Natural killer cell (primary cell): ENCODE measurements around the gene CREB3. TPM values are rescaled to one million over a fixed set of nuclear protein-coding genes. Genes with fewer than 3 reads are reported as not detected.

Source experiments
- ATAC-seq, 3 donors: fragments of 150-1000 bp in 2 of 3; fragments of 200-7000 bp in 1 of 3; cut with Tn5 transposase; 1 replicate in 1 of 3; 2 replicates in 2 of 3; pipeline ENCODE4 v1.10.0; 2021; ENCODE audit warnings: mild to moderate bottlenecking in 2 of 3, moderate library complexity in 2 of 3
- DNase-seq, 2 donors: peaks; one replicate each; pipeline versions ENCODE4 v3.0.0 to v3.0.0-alpha.2; 2013 to 2021; ENCODE audit warnings: mixed read lengths in 1 of 2
- H3K27ac ChIP-seq: one replicate; pipeline ENCODE4 v1.5.1; 2013; ENCODE audit warnings: mild to moderate bottlenecking, low read length
- H3K27me3 ChIP-seq: one replicate; pipeline ENCODE4 v1.6.1; 2013; ENCODE audit warnings: low read length; ENCODE audit not compliant: control insufficient read depth, insufficient read depth
- H3K36me3 ChIP-seq: one replicate; pipeline ENCODE4 v1.6.1; 2013; ENCODE audit warnings: low read length; ENCODE audit not compliant: control insufficient read depth, insufficient read depth
- H3K4me1 ChIP-seq: one replicate; pipeline ENCODE4 v1.6.1; 2013; ENCODE audit warnings: low read length; ENCODE audit not compliant: control insufficient read depth, insufficient read depth
- H3K4me3 ChIP-seq: one replicate; pipeline ENCODE4 v1.5.1; 2013; ENCODE audit warnings: low read length
- H3K9me3 ChIP-seq: one replicate; pipeline ENCODE4 v1.6.1; 2013; ENCODE audit warnings: low read length; ENCODE audit not compliant: control insufficient read depth, insufficient read depth
- H3K27ac Mint-ChIP-seq, 2 donors: one replicate each; pipeline ENCODE4 v1.8.0; 2022; ENCODE audit warnings: mild to moderate bottlenecking in 2 of 2, mixed read lengths in 2 of 2, moderate library complexity in 1 of 2
- H3K27me3 Mint-ChIP-seq, 2 donors: one replicate each; pipeline ENCODE4 v1.8.0; 2022; ENCODE audit warnings: low read depth in 2 of 2, mixed read lengths in 2 of 2
- H3K36me3 Mint-ChIP-seq: one replicate; pipeline ENCODE4 v1.8.0; 2022; ENCODE audit warnings: mixed read lengths
- H3K4me1 Mint-ChIP-seq, 2 donors: one replicate each; pipeline ENCODE4 v1.8.0; 2022; ENCODE audit warnings: mixed read lengths in 2 of 2
- H3K4me3 Mint-ChIP-seq: one replicate; pipeline ENCODE4 v1.8.0; 2022; ENCODE audit warnings: mild to moderate bottlenecking, moderate library complexity, mixed read lengths
- H3K9me3 Mint-ChIP-seq, 2 donors: one replicate each; pipeline ENCODE4 v1.8.0; 2022; ENCODE audit warnings: mixed read lengths in 2 of 2
- CTCF ChIP-seq: fragments of 200-600 bp; IDR thresholded peaks from one replicate; pipeline ENCODE4 v1.8.0; 2022; ENCODE audit warnings: antibody characterized with exemption
- WGBS: methylation state at CpG from one replicate; pipeline ENCODE4 v1.1.7; 2013; ENCODE audit warnings: missing lambda C conversion rate; ENCODE audit not compliant: insufficient coverage; 5-methylcytosine and 5-hydroxymethylcytosine counted together
- intact Hi-C: fragments of 100-400 bp; cut with micrococcal nuclease; formaldehyde crosslinking; loops from one replicate; pipeline ENCODE4 v1.14.2; 2022
- total RNA-seq, 4 donors: library from RNA; stranded (reverse); fragments of 120-200 nt in 1 of 4; gene quantifications; one replicate each; pipeline versions ENCODE4 v1.2.3 to v1.2.4, GENCODE V29; 2013 to 2022

Gene CREB3
- total RNA-seq, 3 donors from 2014 or later (not counting 1 experiment from before 2014, with no cell fraction given): 15.7 to 19.7 (median 18.8) TPM

DNA sequence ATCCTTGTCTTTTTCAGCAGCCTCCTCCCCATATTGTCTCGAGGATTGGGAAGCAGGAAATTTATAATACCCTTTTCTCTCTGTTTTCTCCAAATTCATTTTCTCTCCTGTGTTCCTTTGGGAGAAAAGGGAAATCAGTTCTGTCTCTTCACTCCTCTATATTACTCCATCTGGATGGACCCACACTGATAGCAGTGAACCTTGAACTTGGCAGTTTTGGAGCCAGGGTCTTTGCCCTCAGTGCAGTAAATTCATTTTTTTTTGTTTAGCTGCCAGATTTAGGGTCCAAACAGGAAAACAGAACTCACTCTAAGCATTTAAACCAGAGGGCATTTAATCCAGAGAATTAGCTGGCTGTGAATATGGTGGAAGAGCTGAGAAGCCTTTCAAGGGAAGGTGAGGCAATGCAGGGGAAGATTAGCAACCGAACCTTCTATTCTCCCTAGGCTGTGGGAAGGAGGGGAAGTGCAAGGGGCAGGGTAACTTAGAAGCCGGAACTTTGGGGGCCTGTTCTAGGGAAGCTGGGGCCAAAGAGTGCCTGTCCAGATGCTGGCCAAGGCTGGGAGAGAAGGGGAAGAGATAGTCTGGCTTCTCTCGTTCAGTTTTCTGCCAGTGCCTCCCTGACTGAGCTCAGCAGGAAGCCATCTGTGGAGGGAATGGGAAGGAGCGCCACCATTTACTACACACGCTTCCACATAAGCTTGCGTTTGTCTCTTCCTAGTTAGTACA lies 42.6 kb downstream of the CREB3 start:
- no peak overlapping the region for H3K27ac Mint-ChIP-seq
- 38% methylated on average over 3 of the region's 7 CpGs for WGBS
- H3K27me3 ChIP-seq: no peaks in the 10 kb centered on the region
- H3K27ac ChIP-seq: no peak overlapping the region
- no peaks in the 10 kb centered on the region for H3K36me3 ChIP-seq
- no peak overlapping the region for H3K4me3 ChIP-seq
- no peaks in the 10 kb centered on the region for H3K36me3 Mint-ChIP-seq
- H3K9me3 Mint-ChIP-seq: no peaks in the 10 kb centered on the region
- no peaks in the 10 kb centered on the region for H3K4me1 ChIP-seq
- H3K4me1 Mint-ChIP-seq: peaks cover 0 to 4% of the 10 kb centered on the region in 2 donors
- no peaks in the 10 kb centered on the region for H3K9me3 ChIP-seq
- no peak for ATAC-seq
- no peak overlapping the region for H3K4me3 Mint-ChIP-seq
- no peak for DNase-seq
- intact Hi-C loops: no loop called here
- no peak for TF ChIP-seq CTCF
- no peaks in the 10 kb centered on the region for H3K27me3 Mint-ChIP-seq

GRCh38 chr9:35776018-35776417 lies 43.6 kb downstream of the CREB3 start:
- no peak overlapping the region for H3K27ac ChIP-seq
- no peaks in the 10 kb centered on the region for H3K36me3 ChIP-seq
- TF ChIP-seq CTCF: no peak
- no peak overlapping the region for H3K27ac Mint-ChIP-seq
- intact Hi-C loops: no loop called here
- ATAC-seq: no peak
- H3K4me3 Mint-ChIP-seq: no peak overlapping the region
- 70% methylated on average over 4 of the region's 4 CpGs for WGBS
- no peaks in the 10 kb centered on the region for H3K4me1 ChIP-seq
- H3K4me3 ChIP-seq: no peak overlapping the region
- no peaks in the 10 kb centered on the region for H3K27me3 Mint-ChIP-seq
- H3K36me3 Mint-ChIP-seq: no peaks in the 10 kb centered on the region
- H3K9me3 ChIP-seq: no peaks in the 10 kb centered on the region
- H3K27me3 ChIP-seq: no peaks in the 10 kb centered on the region
- no peaks in the 10 kb centered on the region for H3K9me3 Mint-ChIP-seq
- H3K4me1 Mint-ChIP-seq: peaks cover 0 to 4% of the 10 kb centered on the region in 2 donors
- DNase-seq: no peak

GRCh38 chr9:35778496-35778895 lies 46.0 kb downstream of the CREB3 start:
- Mint-ChIP-seq H3K4me1 (peaks cover 0 to 4% of the 10 kb centered on the region in 2 donors), H3K4me3 (no peak overlapping the region), H3K27ac (no peak overlapping the region), H3K9me3 (no peaks in the 10 kb centered on the region), H3K36me3 (no peaks in the 10 kb centered on the region), H3K27me3 (no peaks in the 10 kb centered on the region)
- Histone ChIP-seq H3K36me3 (no peaks in the 10 kb centered on the region), H3K27ac (no peak overlapping the region), H3K4me3 (no peak overlapping the region), H3K9me3 (no peaks in the 10 kb centered on the region), H3K27me3 (no peaks in the 10 kb centered on the region), H3K4me1 (no peaks in the 10 kb centered on the region)
- intact Hi-C loops: no loop called here
- 97% methylated on average over 3 of the region's 3 CpGs for WGBS
- no peak for DNase-seq
- no peak for ATAC-seq
- no peak for TF ChIP-seq CTCF

GRCh38 chr9:35781066-35781465 lies 48.6 kb downstream of the CREB3 start:
- DNase-seq (no peak), ATAC-seq (no peak)
- intact Hi-C loops: no loop called here
- H3K9me3 Mint-ChIP-seq: no peaks in the 10 kb centered on the region
- H3K27me3 Mint-ChIP-seq: no peaks in the 10 kb centered on the region
- H3K27ac Mint-ChIP-seq: no peak overlapping the region
- Histone ChIP-seq H3K36me3 (peaks cover 6% of the 10 kb centered on the region), H3K27me3 (no peaks in the 10 kb centered on the region), H3K9me3 (no peaks in the 10 kb centered on the region), H3K4me3 (no peak overlapping the region), H3K27ac (no peak overlapping the region), H3K4me1 (no peaks in the 10 kb centered on the region)
- no peaks in the 10 kb centered on the region for H3K4me1 Mint-ChIP-seq
- TF ChIP-seq CTCF: no peak
- H3K4me3 Mint-ChIP-seq: no peak overlapping the region
- H3K36me3 Mint-ChIP-seq: no peaks in the 10 kb centered on the region
- WGBS: no CpG with 5 or more reads among the region's 2 CpGs
